Measurements from ENCODE around the gene SNAP23.

DNA sequence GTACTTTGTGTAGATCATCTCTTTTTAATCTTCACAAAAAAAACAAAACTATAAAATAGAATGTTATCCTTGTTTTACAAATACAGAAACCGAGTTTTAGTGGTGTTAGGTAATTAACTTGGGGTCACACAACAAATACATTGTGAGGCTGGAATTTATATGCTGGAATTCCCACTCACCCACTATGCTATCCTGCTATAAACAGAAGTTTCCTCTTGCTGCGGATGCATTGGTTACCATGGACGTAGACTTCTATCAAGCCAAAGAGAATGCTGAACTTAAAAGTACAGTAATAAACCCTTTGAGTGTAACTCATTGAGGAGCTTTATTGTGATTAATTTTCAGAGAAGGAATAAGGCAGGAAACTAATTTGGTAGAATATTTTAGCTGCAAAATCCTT lies 9.2 kb downstream of the SNAP23 start:
- TF ChIP-seq CTCF (IDR thresholded peaks at IDR 0.05) (no peak), POLR2A (IDR thresholded peaks at IDR 0.05) (no peak)
